ENCODE results near the gene TGDS.

- TF ChIP-seq EZH2 (IDR thresholded peaks at IDR 0.05; ENCODE audit: low read length, unreplicated experiment) (no peak), CTCF (conservative IDR thresholded peaks at IDR 0.05; ENCODE audit: low read depth, low read length) (no peak)
Measured at GRCh38 chr13:94569615-94570014, 26.3 kb downstream of the TGDS start.

All from PC-3 (cell line).